ENCODE data around the gene FHOD3.

- TF ChIP-seq POLR2AphosphoS5 (IDR thresholded peaks at IDR 0.05; ENCODE audit: low read depth, low read length) (no peak), REST (IDR thresholded peaks at IDR 0.05; ENCODE audit: insufficient read depth in 1 of 2, low read depth in 2 of 2, low read length in 2 of 2) (no peak), SIN3A (IDR thresholded peaks at IDR 0.05; ENCODE audit: borderline replicate concordance, insufficient read depth, low read length) (no peak), TAF1 (IDR thresholded peaks at IDR 0.05; ENCODE audit: borderline replicate concordance, insufficient read depth, low read length) (no peak), FOXP2 (optimal IDR thresholded peaks at IDR 0.05; ENCODE audit: borderline replicate concordance, extremely low read depth, extremely low read length, insufficient read depth) (no peak)
These were observed 312.7 kb downstream of the FHOD3 start for GRCh38 chr18:36610258-36610657.

All from PFSK-1 (cell line).